D721Med (cell line): ENCODE results near the gene KRTAP10-12.
"Not testable (repeated sequence)": the region's sequence is repeated elsewhere in the genome, so short reads cannot be mapped to it uniquely, and the experiment has no call there.

Source experiments
- DNase-seq: peaks from one replicate; pipeline ENCODE4 v3.0.0; 2011; ENCODE audit warnings: low spot score; ENCODE audit not compliant: insufficient read length
- FAIRE-seq: peaks from 2 replicates; lab custom pipeline; 2011; peaks lifted over from hg19 to GRCh38; lab: Jason Lieb, UNC
- TF ChIP-seq, protein P1 (sequence below): IDR thresholded peaks from 2 replicates; pipeline ENCODE4 v1.5.1; 2012; ENCODE audit warnings: mild to moderate bottlenecking, control low read depth; ENCODE audit not compliant: insufficient read depth; ENCODE audit errors: missing control alignments

The KRTAP10-12 gene

DNA sequence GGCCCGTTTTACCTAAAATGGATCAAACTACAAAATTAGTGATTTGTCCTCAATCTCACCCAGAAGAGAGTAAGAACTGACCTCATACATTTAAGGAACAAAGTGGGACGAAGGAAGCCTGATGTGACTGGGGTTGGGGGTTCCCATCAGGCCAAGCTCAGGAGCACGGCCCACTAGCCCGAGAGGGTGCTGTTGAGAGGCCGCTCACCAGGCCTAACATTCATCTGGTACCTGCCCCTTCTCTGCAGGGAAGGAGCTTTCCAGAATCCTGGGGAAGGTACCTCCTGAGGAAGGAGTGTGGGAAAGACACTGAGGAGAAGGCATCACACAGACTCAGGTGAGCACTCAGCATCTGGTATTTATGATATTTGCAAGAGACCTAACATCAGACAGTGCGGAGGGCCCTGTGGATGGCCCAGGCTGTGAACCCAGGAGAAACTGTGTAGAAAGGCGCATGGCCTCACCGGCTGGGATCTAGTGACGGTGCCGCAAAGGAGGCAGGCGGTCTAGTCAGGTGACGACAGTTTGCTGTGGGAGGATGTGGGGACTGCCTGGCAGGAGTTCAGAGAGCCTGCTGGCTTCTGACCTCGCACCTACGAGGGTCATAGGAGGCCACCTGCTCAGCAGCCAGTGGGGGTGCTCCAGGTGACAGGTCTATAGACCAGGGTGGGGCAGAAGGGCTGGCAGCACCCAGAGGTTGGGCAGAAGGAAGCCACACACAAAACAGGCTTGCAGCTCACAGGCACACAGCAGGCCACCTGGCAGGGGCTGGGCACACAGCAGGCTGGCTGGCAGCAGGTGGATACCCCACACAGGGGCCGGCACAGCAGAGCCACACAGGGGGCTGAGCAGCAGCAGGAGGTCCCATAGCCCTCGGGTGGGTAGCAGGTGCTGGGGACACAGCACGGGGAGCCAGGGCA is 43.1 kb upstream of the KRTAP10-12 start:
- DNase-seq, result no peak
- TF ChIP-seq, protein P1, sequence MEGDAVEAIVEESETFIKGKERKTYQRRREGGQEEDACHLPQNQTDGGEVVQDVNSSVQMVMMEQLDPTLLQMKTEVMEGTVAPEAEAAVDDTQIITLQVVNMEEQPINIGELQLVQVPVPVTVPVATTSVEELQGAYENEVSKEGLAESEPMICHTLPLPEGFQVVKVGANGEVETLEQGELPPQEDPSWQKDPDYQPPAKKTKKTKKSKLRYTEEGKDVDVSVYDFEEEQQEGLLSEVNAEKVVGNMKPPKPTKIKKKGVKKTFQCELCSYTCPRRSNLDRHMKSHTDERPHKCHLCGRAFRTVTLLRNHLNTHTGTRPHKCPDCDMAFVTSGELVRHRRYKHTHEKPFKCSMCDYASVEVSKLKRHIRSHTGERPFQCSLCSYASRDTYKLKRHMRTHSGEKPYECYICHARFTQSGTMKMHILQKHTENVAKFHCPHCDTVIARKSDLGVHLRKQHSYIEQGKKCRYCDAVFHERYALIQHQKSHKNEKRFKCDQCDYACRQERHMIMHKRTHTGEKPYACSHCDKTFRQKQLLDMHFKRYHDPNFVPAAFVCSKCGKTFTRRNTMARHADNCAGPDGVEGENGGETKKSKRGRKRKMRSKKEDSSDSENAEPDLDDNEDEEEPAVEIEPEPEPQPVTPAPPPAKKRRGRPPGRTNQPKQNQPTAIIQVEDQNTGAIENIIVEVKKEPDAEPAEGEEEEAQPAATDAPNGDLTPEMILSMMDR, result no peak
- FAIRE-seq, result no peak

DNA sequence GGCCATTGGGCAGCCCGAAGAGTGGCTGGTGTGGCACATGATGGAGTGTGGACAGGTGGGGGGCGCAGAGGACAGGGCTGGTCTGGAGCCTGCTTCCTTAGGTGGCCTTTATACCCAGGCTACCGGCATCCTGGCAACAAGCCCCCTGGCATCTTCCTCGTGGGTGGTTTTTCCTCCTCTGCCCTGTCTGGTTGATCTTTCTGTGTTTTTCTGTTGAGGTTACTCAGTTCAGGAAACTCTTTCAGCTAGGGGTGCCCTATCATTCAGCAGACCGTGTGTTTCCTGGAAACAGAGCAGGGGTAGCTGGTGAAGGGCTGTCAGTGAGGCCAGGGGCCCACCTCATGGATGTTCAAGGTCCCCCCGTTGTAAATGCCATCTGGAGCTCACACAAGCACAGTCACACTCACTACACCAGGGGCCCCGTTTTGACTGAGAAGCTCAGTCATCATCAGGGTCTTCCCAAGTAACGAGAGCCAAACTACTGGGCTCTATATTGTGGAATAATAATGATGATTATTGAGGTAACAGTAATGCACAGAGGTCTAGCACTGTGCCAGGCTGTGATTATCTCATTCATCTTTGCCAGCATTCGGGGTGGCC is 42.3 kb upstream of the KRTAP10-12 start, which contains the start of gene KRTAP12-4:
TSS of gene KRTAP12-4 (minus strand) at position 84 of the 600 bp plus-strand sequence. CDS start at position 39, 45 bp downstream.
- TF ChIP-seq, protein P1, result no peak
- FAIRE-seq (no peak), DNase-seq (no peak)

DNA sequence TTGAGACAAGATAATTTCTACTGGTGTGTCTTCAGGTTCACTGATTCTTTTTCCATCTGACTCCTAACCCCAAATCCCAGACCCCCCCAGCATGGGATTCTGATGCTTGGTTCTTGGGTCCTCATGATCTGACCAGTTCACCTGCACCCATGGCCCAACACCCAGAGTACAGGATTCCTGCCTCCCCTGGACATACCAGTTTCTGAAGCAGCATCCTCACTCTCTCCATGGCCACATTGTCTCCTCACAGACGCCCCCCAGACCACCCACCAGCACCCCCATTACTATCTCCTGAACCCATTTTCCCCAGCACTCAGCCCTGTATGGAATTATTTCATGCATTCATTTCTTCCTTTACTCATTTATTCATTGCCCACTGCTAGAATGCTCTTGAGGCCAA is 40.1 kb upstream of the KRTAP10-12 start:
- DNase-seq (no peak), FAIRE-seq (no peak)
- TF ChIP-seq, protein P1, result no peak

DNA sequence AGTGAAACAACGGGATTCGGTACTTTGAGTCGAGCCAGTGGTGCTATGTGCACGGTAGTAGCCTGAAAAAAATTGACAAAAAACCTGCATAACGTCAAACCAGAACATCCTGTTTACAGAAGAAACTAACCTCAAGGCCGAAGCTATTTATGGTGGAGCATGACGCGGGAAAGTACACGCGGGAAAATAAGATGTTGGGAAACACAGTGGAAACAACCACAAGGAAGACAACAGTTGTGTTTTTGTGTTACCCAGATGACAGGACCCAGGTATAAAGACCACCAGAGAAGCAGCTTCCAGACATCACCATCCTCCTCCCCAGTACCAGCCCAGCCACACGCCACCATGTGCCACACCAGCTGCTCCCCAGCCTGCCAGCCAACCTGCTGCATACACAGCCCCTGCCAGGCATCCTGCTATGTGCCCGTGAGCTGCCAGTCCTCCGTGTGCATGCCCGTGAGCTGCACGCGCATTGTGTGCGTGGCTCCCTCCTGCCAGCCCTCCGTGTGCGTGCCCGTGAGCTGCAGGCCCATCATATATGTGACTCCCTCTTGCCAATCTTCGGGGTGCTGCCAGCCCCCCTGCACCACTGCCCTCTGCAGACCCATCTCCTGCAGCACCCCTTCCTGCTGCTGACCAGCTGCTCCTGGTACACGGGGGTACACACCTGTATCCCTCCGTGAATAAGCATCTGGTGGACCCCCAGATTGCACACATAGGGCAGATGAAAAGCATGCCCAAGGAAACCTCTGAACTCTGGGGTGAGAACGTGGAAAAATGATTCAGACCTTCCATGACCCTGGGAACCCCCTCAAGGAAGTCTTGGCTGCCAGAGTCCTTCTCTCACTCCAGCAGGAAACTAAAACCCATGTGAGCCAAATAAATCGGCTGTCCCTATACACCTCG is 39.1 kb upstream of the KRTAP10-12 start, which contains the start of gene KRTAP12-3:
TSS of gene KRTAP12-3 (plus strand) at position 298 of the 906 bp plus-strand sequence. CDS start at position 346, 48 bp downstream.
- TF ChIP-seq, protein P1, result no peak
- no peak for DNase-seq
- no peak for FAIRE-seq

DNA sequence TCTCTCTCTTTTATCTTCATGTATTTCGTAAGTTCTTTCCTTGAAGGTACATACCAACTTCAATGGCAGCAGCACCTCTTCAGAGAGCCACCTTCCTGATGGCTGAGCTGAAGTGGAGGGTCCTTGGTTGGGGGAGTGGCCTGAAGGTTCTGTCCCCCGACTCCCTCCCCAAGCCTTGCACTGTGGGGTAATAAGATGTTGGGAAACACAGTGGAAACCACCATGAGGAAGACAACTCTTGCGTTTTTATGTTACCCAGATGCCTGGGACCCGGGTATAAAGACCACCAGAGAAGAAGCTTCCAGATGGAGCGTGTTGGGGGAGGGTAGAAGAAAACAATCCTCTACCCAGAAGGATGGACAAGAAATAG is 38.4 kb upstream of the KRTAP10-12 start:
- FAIRE-seq, result no peak
- no peak for DNase-seq
- TF ChIP-seq, protein P1, result no peak

DNA sequence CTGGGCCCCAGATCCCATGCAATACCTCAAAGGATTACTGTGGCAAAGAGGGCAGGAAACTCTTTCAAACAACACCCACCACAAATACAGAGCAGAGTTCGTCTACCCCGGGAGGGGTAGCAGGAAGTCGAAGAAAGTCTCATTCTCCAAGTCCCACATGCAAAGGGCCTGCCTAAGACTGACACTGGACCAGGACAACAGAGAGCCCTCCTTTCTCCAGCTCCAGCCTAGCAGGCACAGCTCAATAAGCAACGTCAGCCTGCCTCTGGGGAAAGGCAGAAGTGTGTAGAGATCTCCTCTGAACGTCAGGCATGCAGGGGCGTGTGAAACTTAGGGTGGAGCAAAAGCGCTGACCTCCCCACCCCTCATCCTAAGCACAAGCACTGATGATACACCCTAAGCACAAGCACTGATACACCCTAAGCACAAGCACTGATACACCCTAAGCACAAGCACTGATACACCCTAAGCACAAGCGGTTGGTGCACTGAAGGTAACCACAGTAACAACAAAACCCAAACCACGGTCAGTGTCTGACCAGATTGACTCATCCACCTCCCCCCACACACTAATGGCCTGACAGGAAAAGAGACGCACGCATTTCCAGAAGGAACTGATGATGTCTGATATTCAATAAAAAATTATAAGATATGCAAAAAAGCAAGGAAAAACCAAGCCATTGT is 37.9 kb upstream of the KRTAP10-12 start:
- FAIRE-seq (no peak), DNase-seq (no peak)
- TF ChIP-seq, protein P1, result no peak

DNA sequence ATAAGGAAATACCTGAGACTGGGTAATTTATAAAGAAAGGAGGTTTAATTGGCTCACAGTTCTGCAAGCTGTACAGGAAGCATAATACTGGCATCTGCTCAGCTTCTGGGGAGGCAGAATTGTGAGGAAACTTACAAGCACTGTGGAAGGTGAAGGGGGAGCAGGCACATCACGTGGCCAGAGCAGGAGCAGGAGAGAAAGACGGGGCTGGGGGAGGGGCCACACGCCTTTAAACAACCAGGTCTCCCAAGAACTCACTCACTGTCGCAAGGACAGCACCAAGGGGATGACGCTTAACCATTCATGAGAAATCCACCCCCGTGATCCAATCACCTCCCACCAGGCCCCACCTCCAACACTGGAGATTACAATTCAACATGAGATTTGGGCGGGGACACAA is 35.4 kb upstream of the KRTAP10-12 start:
- DNase-seq, FAIRE-seq: not testable (repeated sequence)
